K562 (cell line): ENCODE data around the gene ZBTB9. TPM values are rescaled to one million over a fixed set of nuclear protein-coding genes. Genes with fewer than 3 reads are reported as not detected.

Source experiments
- CTBP1 ChIP-seq: fragments of 450-650 bp; IDR thresholded peaks from 2 replicates; pipeline ENCODE4 v1.6.1; 2016; ENCODE audit warnings: borderline replicate concordance
- IFI16 ChIP-seq: fragments of 250-450 bp; sonication (Bioruptor Pico); IDR thresholded peaks from 2 replicates; pipeline ENCODE4 v2.1.2; 2022; ENCODE audit warnings: mild to moderate bottlenecking, inconsistent platforms
- KDM2B ChIP-seq: fragments of 250-450 bp; sonication (Bioruptor Pico); IDR thresholded peaks from 2 replicates; pipeline ENCODE4 v1.8.0; 2021; ENCODE audit warnings: mild to moderate bottlenecking, moderate library complexity
- LCOR ChIP-seq: sonication (generic); formaldehyde crosslinking; IDR thresholded peaks from 2 replicates; pipeline ENCODE4 v1.8.0; 2022; ENCODE audit warnings: mild to moderate bottlenecking, missing genetic modification reagents
- NFRKB ChIP-seq: fragments of 450-650 bp; IDR thresholded peaks from 2 replicates; pipeline ENCODE4 v1.6.1; 2016; ENCODE audit warnings: low read depth
- NRF1 ChIP-seq, 2 experiments: fragments of 450-650 bp; IDR thresholded peaks in 1 of 2; conservative IDR thresholded peaks in 1 of 2; 2 replicates each; pipeline ENCODE4 v1.6.1; 2014; ENCODE audit warnings: mild to moderate bottlenecking in 2 of 2
- SIX5 ChIP-seq, 2 experiments: IDR thresholded peaks; 2 replicates each; pipeline ENCODE4 v1.6.1; 2011; ENCODE audit warnings: low read length in 2 of 2, borderline replicate concordance in 1 of 2, low read depth in 1 of 2, mild to moderate bottlenecking in 1 of 2, moderate library complexity in 1 of 2; ENCODE audit not compliant: insufficient read depth in 1 of 2
- TCF3 ChIP-seq: sonication (generic); formaldehyde crosslinking; IDR thresholded peaks from 2 replicates; pipeline ENCODE4 v1.4.0; 2020; ENCODE audit warnings: mild to moderate bottlenecking, missing genetic modification reagents
- polyA plus RNA-seq, 8 experiments: library from polyadenylated mRNA; depleted of rRNA in 4 of 8; stranded (reverse) in 5 of 8; unstranded in 3 of 8; fragments of >200 nt; fragmentation: Nextera tagmentation in 2 of 8; fragmentation: Illumina TruSeq in 1 of 8; extraction: Ambion mirVana in 2 of 8; extraction: Trizol in 1 of 8; gene quantifications; 2 replicates each; pipeline versions ENCODE4 v1.2.1 to v1.2.3, GENCODE V29; 2011 to 2014; ENCODE audit warnings: inconsistent platforms in 1 of 8, missing spikeins in 1 of 8
- total RNA-seq, 7 experiments: library from RNA; depleted of rRNA in 6 of 7; stranded (reverse); fragments of >200 nt in 6 of 7; fragmentation: Illumina TruSeq in 2 of 7; extraction: Trizol in 2 of 7; gene quantifications; 2 replicates each; pipeline versions ENCODE4 v1.2.1 to v1.2.3, GENCODE V29; 2011 to 2021; ENCODE audit warnings: low replicate concordance in 1 of 7
- TF ChIP-seq, protein P1 (sequence below), 3 experiments: fragments of 200-800 bp in 1 of 3; sonication (Bioruptor generic) in 1 of 3; sonication (generic) in 1 of 3; formaldehyde crosslinking in 1 of 3; IDR thresholded peaks; 2 replicates each; pipeline versions ENCODE4 v1.6.1 to v1.8.0; 2016 to 2022; ENCODE audit warnings: mild to moderate bottlenecking in 2 of 3, missing compliant biosample characterization in 2 of 3, missing genetic modification characterization in 2 of 3, missing genetic modification reagents in 1 of 3
- TF ChIP-seq, protein P2 (sequence below): fragments of 450-650 bp; IDR thresholded peaks from 2 replicates; pipeline ENCODE4 v1.6.1; 2016; ENCODE audit warnings: low read depth
- TF ChIP-seq, protein P3 (sequence below): sonication (generic); formaldehyde crosslinking; IDR thresholded peaks from 2 replicates; pipeline ENCODE4 v1.8.1; 2022; ENCODE audit warnings: missing genetic modification reagents
- TF ChIP-seq, protein P4 (sequence below): fragments of 450-650 bp; formaldehyde crosslinking; IDR thresholded peaks from 2 replicates; pipeline ENCODE4 v1.4.0; 2022; ENCODE audit warnings: missing genetic modification characterization

The ZBTB9 gene
- total and polyA plus RNA-seq, 9 of the 15 experiments (the other 6 are each of a cell fraction or from before 2014, with no cell fraction given), result 1.9 to 19.5 (median 10.4) TPM

DNA sequence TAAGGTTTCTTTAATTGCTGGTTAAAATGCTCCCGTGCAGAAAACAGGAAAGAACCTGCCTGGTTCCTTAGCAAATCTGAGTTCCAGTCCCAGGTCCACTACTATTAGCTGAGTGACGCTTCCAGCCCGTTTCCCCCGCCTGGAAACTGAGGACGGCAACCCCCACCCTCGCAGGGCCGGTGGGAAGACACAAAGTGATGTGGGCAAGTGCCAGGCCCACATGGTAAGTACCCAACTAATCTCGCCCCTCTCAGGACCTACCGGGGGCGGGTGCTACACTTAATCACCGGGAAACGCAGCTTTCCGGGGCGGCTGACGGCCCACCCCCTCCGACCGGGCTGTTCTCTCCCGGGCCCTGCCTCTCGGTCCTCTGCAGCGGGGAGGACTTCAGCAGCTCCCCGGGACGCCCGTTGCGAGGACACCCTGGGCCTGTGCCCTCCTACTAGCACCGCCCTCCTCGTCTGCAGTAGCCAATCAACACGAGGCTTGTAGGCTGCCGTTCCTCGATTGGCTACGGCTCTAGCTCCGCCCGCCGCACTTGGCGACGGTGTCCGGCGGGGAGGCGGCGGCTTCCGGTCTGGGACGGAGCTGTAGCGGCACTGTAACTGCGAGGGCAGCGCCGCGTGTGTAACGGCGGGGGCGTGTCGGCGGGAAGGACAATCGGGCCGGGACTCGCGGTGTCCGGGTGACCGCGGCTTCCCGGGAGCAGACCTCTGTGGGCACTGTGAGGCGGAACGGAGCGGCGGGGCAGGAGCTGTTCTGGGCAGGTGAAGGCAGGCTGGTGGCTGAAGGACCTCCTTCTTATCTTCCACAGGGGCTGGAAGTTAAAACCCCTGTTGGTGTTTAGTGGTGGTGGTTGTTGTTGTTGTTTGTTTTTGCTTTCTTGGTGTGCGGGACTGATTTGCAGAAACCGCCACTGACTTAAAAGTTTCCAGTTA is at the start of gene ZBTB9 (continued):
- TF ChIP-seq, protein P1, sequence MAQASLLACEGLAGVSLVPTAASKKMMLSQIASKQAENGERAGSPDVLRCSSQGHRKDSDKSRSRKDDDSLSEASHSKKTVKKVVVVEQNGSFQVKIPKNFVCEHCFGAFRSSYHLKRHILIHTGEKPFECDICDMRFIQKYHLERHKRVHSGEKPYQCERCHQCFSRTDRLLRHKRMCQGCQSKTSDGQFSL (CRISPR knock-in tag; IDR thresholded peaks at IDR 0.05), result peak; percentile 35; the same call in 1 of the 2 replicates
- TF ChIP-seq, protein P1 (tag; IDR thresholded peaks at IDR 0.05), result no peak
- TF ChIP-seq SIX5 (IDR thresholded peaks at IDR 0.05; ENCODE audit: borderline replicate concordance in 1 of 2, insufficient read depth in 1 of 2, low read depth in 1 of 2, low read length in 2 of 2) (no peak), TCF3 (CRISPR knock-in tag) (peak; percentile 35), KDM2B (CRISPR knock-in tag) (0 out of 2 replicates have a peak, but pooled peaks have one; percentile 30), NRF1 (conservative IDR thresholded peaks at IDR 0.05 in 1 of 2, IDR thresholded peaks at IDR 0.05 in 1 of 2) (peak; percentile 66 to 77), CTBP1 (peak; percentile 91), IFI16 (no peak), LCOR (CRISPR knock-in tag) (peak; percentile 81), NFRKB (no peak; the same call in none of the 2 replicates)
- TF ChIP-seq, protein P2, sequence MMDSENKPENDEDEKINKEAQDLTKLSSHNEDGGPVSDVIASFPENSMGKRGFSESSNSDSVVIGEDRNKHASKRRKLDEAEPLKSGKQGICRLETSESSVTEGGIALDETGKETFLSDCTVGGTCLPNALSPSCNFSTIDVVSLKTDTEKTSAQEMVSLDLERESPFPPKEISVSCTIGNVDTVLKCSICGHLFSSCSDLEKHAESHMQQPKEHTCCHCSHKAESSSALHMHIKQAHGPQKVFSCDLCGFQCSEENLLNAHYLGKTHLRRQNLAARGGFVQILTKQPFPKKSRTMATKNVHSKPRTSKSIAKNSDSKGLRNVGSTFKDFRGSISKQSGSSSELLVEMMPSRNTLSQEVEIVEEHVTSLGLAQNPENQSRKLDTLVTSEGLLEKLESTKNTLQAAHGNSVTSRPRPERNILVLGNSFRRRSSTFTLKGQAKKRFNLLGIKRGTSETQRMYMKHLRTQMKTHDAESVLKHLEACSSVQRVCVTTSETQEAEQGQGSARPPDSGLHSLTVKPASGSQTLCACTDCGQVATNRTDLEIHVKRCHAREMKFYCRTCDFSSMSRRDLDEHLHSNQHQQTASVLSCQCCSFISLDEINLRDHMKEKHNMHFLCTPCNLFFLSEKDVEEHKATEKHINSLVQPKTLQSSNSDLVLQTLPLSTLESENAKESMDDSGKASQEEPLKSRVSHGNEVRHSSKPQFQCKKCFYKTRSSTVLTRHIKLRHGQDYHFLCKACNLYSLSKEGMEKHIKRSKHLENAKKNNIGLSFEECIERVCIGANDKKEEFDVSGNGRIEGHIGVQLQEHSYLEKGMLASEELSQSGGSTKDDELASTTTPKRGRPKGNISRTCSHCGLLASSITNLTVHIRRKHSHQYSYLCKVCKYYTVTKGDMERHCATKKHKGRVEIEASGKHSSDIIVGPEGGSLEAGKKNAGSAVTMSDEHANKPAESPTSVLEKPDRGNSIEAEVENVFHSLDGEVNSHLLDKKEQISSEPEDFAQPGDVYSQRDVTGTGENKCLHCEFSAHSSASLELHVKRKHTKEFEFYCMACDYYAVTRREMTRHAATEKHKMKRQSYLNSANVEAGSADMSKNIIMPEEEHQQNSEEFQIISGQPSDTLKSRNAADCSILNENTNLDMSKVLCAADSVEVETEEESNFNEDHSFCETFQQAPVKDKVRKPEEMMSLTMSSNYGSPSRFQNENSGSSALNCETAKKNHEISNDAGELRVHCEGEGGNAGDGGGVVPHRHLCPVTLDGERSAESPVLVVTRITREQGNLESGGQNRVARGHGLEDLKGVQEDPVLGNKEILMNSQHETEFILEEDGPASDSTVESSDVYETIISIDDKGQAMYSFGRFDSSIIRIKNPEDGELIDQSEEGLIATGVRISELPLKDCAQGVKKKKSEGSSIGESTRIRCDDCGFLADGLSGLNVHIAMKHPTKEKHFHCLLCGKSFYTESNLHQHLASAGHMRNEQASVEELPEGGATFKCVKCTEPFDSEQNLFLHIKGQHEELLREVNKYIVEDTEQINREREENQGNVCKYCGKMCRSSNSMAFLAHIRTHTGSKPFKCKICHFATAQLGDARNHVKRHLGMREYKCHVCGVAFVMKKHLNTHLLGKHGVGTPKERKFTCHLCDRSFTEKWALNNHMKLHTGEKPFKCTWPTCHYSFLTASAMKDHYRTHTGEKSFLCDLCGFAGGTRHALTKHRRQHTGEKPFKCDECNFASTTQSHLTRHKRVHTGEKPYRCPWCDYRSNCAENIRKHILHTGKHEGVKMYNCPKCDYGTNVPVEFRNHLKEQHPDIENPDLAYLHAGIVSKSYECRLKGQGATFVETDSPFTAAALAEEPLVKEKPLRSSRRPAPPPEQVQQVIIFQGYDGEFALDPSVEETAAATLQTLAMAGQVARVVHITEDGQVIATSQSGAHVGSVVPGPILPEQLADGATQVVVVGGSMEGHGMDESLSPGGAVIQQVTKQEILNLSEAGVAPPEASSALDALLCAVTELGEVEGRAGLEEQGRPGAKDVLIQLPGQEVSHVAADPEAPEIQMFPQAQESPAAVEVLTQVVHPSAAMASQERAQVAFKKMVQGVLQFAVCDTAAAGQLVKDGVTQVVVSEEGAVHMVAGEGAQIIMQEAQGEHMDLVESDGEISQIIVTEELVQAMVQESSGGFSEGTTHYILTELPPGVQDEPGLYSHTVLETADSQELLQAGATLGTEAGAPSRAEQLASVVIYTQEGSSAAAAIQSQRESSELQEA, result peak; percentile 88
- TF ChIP-seq, protein P3, sequence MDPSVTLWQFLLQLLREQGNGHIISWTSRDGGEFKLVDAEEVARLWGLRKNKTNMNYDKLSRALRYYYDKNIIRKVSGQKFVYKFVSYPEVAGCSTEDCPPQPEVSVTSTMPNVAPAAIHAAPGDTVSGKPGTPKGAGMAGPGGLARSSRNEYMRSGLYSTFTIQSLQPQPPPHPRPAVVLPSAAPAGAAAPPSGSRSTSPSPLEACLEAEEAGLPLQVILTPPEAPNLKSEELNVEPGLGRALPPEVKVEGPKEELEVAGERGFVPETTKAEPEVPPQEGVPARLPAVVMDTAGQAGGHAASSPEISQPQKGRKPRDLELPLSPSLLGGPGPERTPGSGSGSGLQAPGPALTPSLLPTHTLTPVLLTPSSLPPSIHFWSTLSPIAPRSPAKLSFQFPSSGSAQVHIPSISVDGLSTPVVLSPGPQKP (CRISPR knock-in tag), result no peak
- TF ChIP-seq, protein P4, sequence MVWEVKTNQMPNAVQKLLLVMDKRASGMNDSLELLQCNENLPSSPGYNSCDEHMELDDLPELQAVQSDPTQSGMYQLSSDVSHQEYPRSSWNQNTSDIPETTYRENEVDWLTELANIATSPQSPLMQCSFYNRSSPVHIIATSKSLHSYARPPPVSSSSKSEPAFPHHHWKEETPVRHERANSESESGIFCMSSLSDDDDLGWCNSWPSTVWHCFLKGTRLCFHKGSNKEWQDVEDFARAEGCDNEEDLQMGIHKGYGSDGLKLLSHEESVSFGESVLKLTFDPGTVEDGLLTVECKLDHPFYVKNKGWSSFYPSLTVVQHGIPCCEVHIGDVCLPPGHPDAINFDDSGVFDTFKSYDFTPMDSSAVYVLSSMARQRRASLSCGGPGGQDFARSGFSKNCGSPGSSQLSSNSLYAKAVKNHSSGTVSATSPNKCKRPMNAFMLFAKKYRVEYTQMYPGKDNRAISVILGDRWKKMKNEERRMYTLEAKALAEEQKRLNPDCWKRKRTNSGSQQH (CRISPR knock-in tag), result 0 out of 2 replicates have a peak, but pooled peaks have one; percentile 10
